K562 (cell line): ENCODE measurements around the gene TSPAN14. TPM values are rescaled to one million over a fixed set of nuclear protein-coding genes. Genes with fewer than 3 reads are reported as not detected.

Experiments used
- ARHGAP35 ChIP-seq: fragments of 450-650 bp; IDR thresholded peaks from 2 replicates; pipeline ENCODE4 v1.6.1; 2018; ENCODE audit not compliant: partially characterized antibody
- ARID3A ChIP-seq: IDR thresholded peaks from 2 replicates; pipeline ENCODE4 v1.6.1; 2012; ENCODE audit warnings: low read depth, low read length, improper control_type of control experiment, borderline replicate concordance
- CHD7 ChIP-seq: fragments of 200-600 bp; sonication (generic); IDR thresholded peaks from one replicate; pipeline ENCODE4 v1.6.1; 2012; ENCODE audit warnings: mild to moderate bottlenecking, low read depth, low read length, inconsistent platforms
- ELK1 ChIP-seq: sonication (generic); formaldehyde crosslinking; IDR thresholded peaks from 2 replicates; pipeline ENCODE4 v1.8.1; 2022; ENCODE audit warnings: missing genetic modification reagents
- PHF8 ChIP-seq: fragments of 200-600 bp; sonication (generic); IDR thresholded peaks from 2 replicates; pipeline ENCODE4 v1.6.1; 2012; ENCODE audit warnings: mixed run types, mild to moderate bottlenecking, inconsistent platforms, low read length, moderate library complexity, borderline replicate concordance
- RFX5 ChIP-seq: IDR thresholded peaks from 2 replicates; pipeline ENCODE4 v1.6.1; 2011; ENCODE audit warnings: low read depth, mild to moderate bottlenecking, improper control_type of control experiment, low read length
- TAF7 ChIP-seq: fragments of 450-650 bp; IDR thresholded peaks from 2 replicates; pipeline ENCODE4 v1.6.1; 2016; ENCODE audit warnings: missing genetic modification characterization, missing compliant biosample characterization
- ZBTB9 ChIP-seq: fragments of 450-650 bp; formaldehyde crosslinking; IDR thresholded peaks from 2 replicates; pipeline ENCODE4 v1.4.0; 2020; ENCODE audit warnings: mild to moderate bottlenecking, moderate library complexity
- ZEB2 ChIP-seq: fragments of 450-650 bp; IDR thresholded peaks from 2 replicates; pipeline ENCODE4 v1.6.1; 2016
- ZNF121 ChIP-seq: sonication (generic); formaldehyde crosslinking; conservative IDR thresholded peaks from 2 replicates; pipeline ENCODE4 v1.8.0; 2022; ENCODE audit warnings: missing genetic modification reagents
- polyA plus RNA-seq, 8 experiments: library from polyadenylated mRNA; depleted of rRNA in 4 of 8; stranded (reverse) in 5 of 8; unstranded in 3 of 8; fragments of >200 nt; fragmentation: Nextera tagmentation in 2 of 8; fragmentation: Illumina TruSeq in 1 of 8; extraction: Ambion mirVana in 2 of 8; extraction: Trizol in 1 of 8; gene quantifications; 2 replicates each; pipeline versions ENCODE4 v1.2.1 to v1.2.3, GENCODE V29; 2011 to 2014; ENCODE audit warnings: inconsistent platforms in 1 of 8, missing spikeins in 1 of 8
- total RNA-seq, 7 experiments: library from RNA; depleted of rRNA in 6 of 7; stranded (reverse); fragments of >200 nt in 6 of 7; fragmentation: Illumina TruSeq in 2 of 7; extraction: Trizol in 2 of 7; gene quantifications; 2 replicates each; pipeline versions ENCODE4 v1.2.1 to v1.2.3, GENCODE V29; 2011 to 2021; ENCODE audit warnings: low replicate concordance in 1 of 7

The TSPAN14 gene
- total and polyA plus RNA-seq, 9 of the 15 experiments (the other 6 are each of a cell fraction or from before 2014, with no cell fraction given): 5.8 to 92.9 (median 23.3) TPM

- peak; percentile 8 for TF ChIP-seq ARHGAP35
- TF ChIP-seq PHF8: no peak
- no peak for TF ChIP-seq RFX5
- no peak for TF ChIP-seq ARID3A
- TF ChIP-seq ZEB2: no peak
- no peak for TF ChIP-seq TAF7
- TF ChIP-seq CHD7: no peak
- TF ChIP-seq ZNF121 (CRISPR knock-in tag): no peak
- no peak for TF ChIP-seq ELK1 (CRISPR knock-in tag)
- TF ChIP-seq ZBTB9 (CRISPR knock-in tag): no peak
Observed at GRCh38 chr10:80545258-80545881, 91.3 kb downstream of the TSPAN14 start (continued).
